GM23338 (cell line): ENCODE data around the gene INPP4A. TPM values are rescaled to one million over a fixed set of nuclear protein-coding genes. Genes with fewer than 3 reads are reported as not detected.

Experiments
- ATAC-seq: fragments of 200-7000 bp; cut with Tn5 transposase; 3 replicates; pipeline ENCODE4 v1.9.1; 2020
- DNase-seq: peaks from one replicate; pipeline ENCODE4 v3.0.0-alpha.2; 2015; ENCODE audit warnings: low spot score
- H2AFZ ChIP-seq: fragments of 200-600 bp; sonication (generic); 2 replicates; pipeline ENCODE4 v1.8.0; 2016; ENCODE audit warnings: antibody characterized with exemption, mild to moderate bottlenecking, moderate library complexity
- H3F3A ChIP-seq: fragments of 200-600 bp; sonication (generic); replicated peaks from 2 replicates; pipeline ENCODE4 v1.8.0; 2017; ENCODE audit warnings: antibody characterized with exemption, mixed run types, low read depth
- H3K27ac ChIP-seq: fragments of 200-600 bp; sonication (generic); 2 replicates; pipeline ENCODE4 v1.6.1; 2016; ENCODE audit warnings: low read depth
- H3K27me3 ChIP-seq: fragments of 200-600 bp; sonication (generic); 2 replicates; pipeline ENCODE4 v1.8.0; 2016; ENCODE audit warnings: mild to moderate bottlenecking, mixed run types, moderate library complexity; ENCODE audit not compliant: insufficient read depth
- H3K36me3 ChIP-seq: fragments of 200-600 bp; sonication (generic); 2 replicates; pipeline ENCODE4 v1.8.0; 2016; ENCODE audit warnings: mild to moderate bottlenecking; ENCODE audit not compliant: insufficient read depth
- H3K4me1 ChIP-seq: fragments of 200-600 bp; sonication (generic); 2 replicates; pipeline ENCODE4 v1.8.0; 2016; ENCODE audit warnings: mild to moderate bottlenecking, moderate library complexity; ENCODE audit not compliant: insufficient read depth
- H3K4me2 ChIP-seq: fragments of 200-600 bp; sonication (generic); 2 replicates; pipeline ENCODE4 v1.7.1; 2017; ENCODE audit warnings: mixed run types
- H3K4me3 ChIP-seq: fragments of 200-600 bp; sonication (generic); 2 replicates; pipeline ENCODE4 v1.6.1; 2016; ENCODE audit warnings: mixed run types
- H3K79me2 ChIP-seq: fragments of 200-600 bp; sonication (generic); replicated peaks from 2 replicates; pipeline ENCODE4 v1.8.0; 2017; ENCODE audit warnings: mild to moderate bottlenecking; ENCODE audit not compliant: insufficient read depth
- H3K9me2 ChIP-seq: fragments of 200-600 bp; sonication (generic); 2 replicates; pipeline ENCODE4 v1.8.0; 2017; ENCODE audit not compliant: insufficient read depth
- H4K20me1 ChIP-seq: fragments of 200-600 bp; sonication (generic); replicated peaks from 2 replicates; pipeline ENCODE4 v1.8.0; 2017; ENCODE audit warnings: mild to moderate bottlenecking; ENCODE audit not compliant: insufficient read depth
- H3K27ac Mint-ChIP-seq: 2 replicates; pipeline ENCODE4 v1.8.0; 2020; ENCODE audit warnings: inconsistent platforms, mild to moderate bottlenecking, moderate library complexity, mixed read lengths
- H3K27me3 Mint-ChIP-seq: 3 replicates; pipeline ENCODE4 v1.8.0; 2022; ENCODE audit warnings: low read depth, mild to moderate bottlenecking, moderate library complexity, mixed read lengths, inconsistent platforms; ENCODE audit not compliant: insufficient read depth, poor library complexity
- H3K36me3 Mint-ChIP-seq: 3 replicates; pipeline ENCODE4 v1.8.0; 2021; ENCODE audit warnings: low read depth, mild to moderate bottlenecking, inconsistent platforms, moderate library complexity, mixed read lengths
- H3K4me1 Mint-ChIP-seq: 3 replicates; pipeline ENCODE4 v1.8.0; 2020; ENCODE audit warnings: mild to moderate bottlenecking, inconsistent platforms, mixed read lengths
- H3K4me3 Mint-ChIP-seq: 3 replicates; pipeline ENCODE4 v1.8.0; 2021; ENCODE audit warnings: moderate library complexity, mild to moderate bottlenecking, inconsistent platforms, mixed read lengths
- H3K9me3 Mint-ChIP-seq: 3 replicates; pipeline ENCODE4 v1.8.0; 2020; ENCODE audit warnings: moderate library complexity, mild to moderate bottlenecking, inconsistent platforms, mixed read lengths
- CREB1 ChIP-seq: fragments of 250-450 bp; sonication (Bioruptor Pico); IDR thresholded peaks from 2 replicates; pipeline ENCODE4 v1.5.0; 2020; ENCODE audit warnings: low read depth, mild to moderate bottlenecking, moderate library complexity
- CTCF ChIP-seq, 2 experiments: fragments of 200-600 bp in 1 of 2; sonication (generic) in 1 of 2; conservative IDR thresholded peaks; 2 replicates each; pipeline versions ENCODE4 v1.5.1 to v1.6.1; 2016 to 2017; ENCODE audit warnings: antibody characterized with exemption in 2 of 2, low read depth in 2 of 2, mild to moderate bottlenecking in 2 of 2, moderate library complexity in 1 of 2
- ETS1 ChIP-seq: IDR thresholded peaks from 2 replicates; pipeline ENCODE4 v1.6.1; 2016; ENCODE audit warnings: antibody characterized with exemption
- EZH2 ChIP-seq: fragments of 200-600 bp; sonication (generic); IDR thresholded peaks from one replicate; pipeline ENCODE4 v1.8.0; 2017; ENCODE audit warnings: antibody characterized with exemption, mild to moderate bottlenecking, low read depth; ENCODE audit not compliant: unreplicated experiment
- EZH2phosphoT487 ChIP-seq: fragments of 200-600 bp; sonication (generic); IDR thresholded peaks from one replicate; pipeline ENCODE4 v1.8.1; 2018; ENCODE audit warnings: antibody characterized with exemption; ENCODE audit not compliant: unreplicated experiment
- JUNB ChIP-seq: IDR thresholded peaks from one replicate; pipeline ENCODE4 v1.6.1; 2016; ENCODE audit warnings: antibody characterized with exemption; ENCODE audit not compliant: unreplicated experiment
- NANOG ChIP-seq: IDR thresholded peaks from 2 replicates; pipeline ENCODE4 v1.6.1; 2016; ENCODE audit warnings: antibody characterized with exemption, borderline replicate concordance
- POLR2AphosphoS5 ChIP-seq: IDR thresholded peaks from 2 replicates; pipeline ENCODE4 v1.6.1; 2016; ENCODE audit warnings: antibody characterized with exemption, low read depth
- REST ChIP-seq: IDR thresholded peaks from one replicate; pipeline ENCODE4 v1.6.1; 2018; ENCODE audit warnings: antibody characterized with exemption; ENCODE audit not compliant: unreplicated experiment
- STAT1 ChIP-seq: IDR thresholded peaks from one replicate; pipeline ENCODE4 v1.6.1; 2016; ENCODE audit warnings: antibody characterized with exemption; ENCODE audit not compliant: unreplicated experiment
- ZNF114 ChIP-seq: fragments of 250-450 bp; sonication (Bioruptor Pico); IDR thresholded peaks from 2 replicates; pipeline ENCODE4 v1.5.0; 2020; ENCODE audit warnings: mild to moderate bottlenecking, moderate library complexity
- ZNF331 ChIP-seq: fragments of 250-450 bp; sonication (Bioruptor Pico); IDR thresholded peaks from 2 replicates; pipeline ENCODE4 v1.5.0; 2020; ENCODE audit warnings: low read depth, mild to moderate bottlenecking, moderate library complexity
- polyA plus RNA-seq: library from polyadenylated mRNA; unstranded; fragments of >200 nt; fragmentation: Nextera tagmentation; extraction: Ambion mirVana; gene quantifications from 2 replicates; pipeline ENCODE4 v1.2.1, GENCODE V29; 2016
- total RNA-seq: library from RNA; depleted of rRNA; stranded (reverse); fragments of >200 nt; shearing (Covaris generic); gene quantifications from 2 replicates; pipeline ENCODE4 v1.2.3, GENCODE V29; 2014

The INPP4A gene
- total and polyA plus RNA-seq, 2 experiments from 2014 or later, result 8.5 to 36.9 TPM

GRCh38 chr2:98524168-98524567, 79.5 kb downstream of the INPP4A start:
- Histone ChIP-seq H3K9me2 (no peaks in the 10 kb centered on the region; the same call in 1 of the 2 replicates), H3K79me2 (no peaks in the 10 kb centered on the region), H3K36me3 (no peaks in the 10 kb centered on the region), H2AFZ (no peak overlapping the region), H3K27ac (no peak overlapping the region), H3K4me3 (no peak overlapping the region), H3K27me3 (no peaks in the 10 kb centered on the region), H3F3A (no peaks in the 10 kb centered on the region), H3K4me1 (no peaks in the 10 kb centered on the region), H3K4me2 (no peak overlapping the region), H4K20me1 (0 out of 2 replicates have a peak, but pooled peaks cover 1% of the 10 kb centered on the region)
- no peak for ATAC-seq
- Mint-ChIP-seq H3K4me3 (no peak overlapping the region), H3K27ac (no peak overlapping the region), H3K27me3 (peaks cover 3% of the 10 kb centered on the region), H3K9me3 (peaks cover 10% of the 10 kb centered on the region; the same call in 1 of the 3 replicates), H3K36me3 (peaks cover 40% of the 10 kb centered on the region), H3K4me1 (no peaks in the 10 kb centered on the region)
- DNase-seq, result no peak
- TF ChIP-seq ZNF114 (CRISPR knock-in tag) (no peak), ZNF331 (no peak), ETS1 (no peak), CREB1 (CRISPR knock-in tag) (no peak), STAT1 (no peak), POLR2AphosphoS5 (no peak), NANOG (no peak), REST (no peak), CTCF (conservative IDR thresholded peaks at IDR 0.05; ENCODE audit: low read depth in 2 of 2) (no peak), EZH2phosphoT487 (no peak)

GRCh38 chr2:98528349-98528748, 83.7 kb downstream of the INPP4A start:
- no peaks in the 10 kb centered on the region; the same call in 1 of the 2 replicates for H4K20me1 ChIP-seq
- no peaks in the 10 kb centered on the region for H3K9me2 ChIP-seq
- no peak overlapping the region for H3K4me3 ChIP-seq
- no peak overlapping the region for H3K27ac Mint-ChIP-seq
- H3K27me3 Mint-ChIP-seq, result peaks cover 1% of the 10 kb centered on the region
- peaks cover 10% of the 10 kb centered on the region; the same call in 1 of the 3 replicates for H3K9me3 Mint-ChIP-seq
- no peak overlapping the region for H2AFZ ChIP-seq
- H3K36me3 ChIP-seq, result no peaks in the 10 kb centered on the region
- H3K4me1 Mint-ChIP-seq, result no peaks in the 10 kb centered on the region
- no peak overlapping the region for H3K27ac ChIP-seq
- no peaks in the 10 kb centered on the region for H3K79me2 ChIP-seq
- no peak overlapping the region for H3K4me2 ChIP-seq
- ATAC-seq (no peak), DNase-seq (no peak)
- H3K36me3 Mint-ChIP-seq, result peaks cover 25% of the 10 kb centered on the region
- H3K4me3 Mint-ChIP-seq, result no peak overlapping the region
- H3K4me1 ChIP-seq, result no peaks in the 10 kb centered on the region
- no peaks in the 10 kb centered on the region for H3K27me3 ChIP-seq
- H3F3A ChIP-seq, result no peaks in the 10 kb centered on the region
- no peak for TF ChIP-seq JUNB
- TF ChIP-seq STAT1, result no peak
- TF ChIP-seq ZNF331, result no peak
- TF ChIP-seq EZH2, result no peak
- TF ChIP-seq CREB1 (CRISPR knock-in tag), result no peak
- TF ChIP-seq NANOG, result no peak
